Stimulated activated CD4-positive, alpha-beta T cell treated with anti-CD3 and anti-CD28 coated beads, Interleukin-2, amount 100 ng/mL, for 24 hours (primary cell): ENCODE data around the gene CPNE6.
"Not testable (repeated sequence)": the region's sequence is repeated elsewhere in the genome, so short reads cannot be mapped to it uniquely, and the experiment has no call there.

Source experiments
- DNase-seq, 2 donors: peaks; one replicate each; pipeline ENCODE4 v3.0.0-alpha.2; 2020

The CPNE6 gene

GRCh38 chr14:24071144-24071697, at the start of gene CPNE6:
Gene CPNE6 (plus strand): TSS chr14:24071562. CDS start chr14:24072937, 1,375 bp downstream.
- peak; percentile 43 to 60 for DNase-seq

GRCh38 chr14:24024939-24025418, 46.4 kb upstream of the CPNE6 start:
- not testable (repeated sequence) for DNase-seq

GRCh38 chr14:24029687-24030086, 41.7 kb upstream of the CPNE6 start:
- DNase-seq, result not testable (repeated sequence)

- DNase-seq, result not testable (repeated sequence)
These were observed 40.0 kb upstream of the CPNE6 start for GRCh38 chr14:24031331-24031730.

GRCh38 chr14:24032727-24033418, 38.5 kb upstream of the CPNE6 start:
- no peak for DNase-seq

- not testable (repeated sequence) for DNase-seq
These were observed 35.6 kb upstream of the CPNE6 start for GRCh38 chr14:24035769-24036168.

- peak; percentile 67 to 71 for DNase-seq
These were observed 35.0 kb upstream of the CPNE6 start for GRCh38 chr14:24036169-24036962.

GRCh38 chr14:24036963-24037657, 34.3 kb upstream of the CPNE6 start:
- DNase-seq, result not testable (repeated sequence)

GRCh38 chr14:24037658-24038037, 33.7 kb upstream of the CPNE6 start:
- DNase-seq, result no peak

- DNase-seq, result no peak
These were observed 32.7 kb upstream of the CPNE6 start for GRCh38 chr14:24038686-24039085.

GRCh38 chr14:24040692-24041091, 30.7 kb upstream of the CPNE6 start:
- no peak for DNase-seq

GRCh38 chr14:24042746-24043145, 28.6 kb upstream of the CPNE6 start:
- DNase-seq, result no peak

GRCh38 chr14:24049002-24049401, 22.4 kb upstream of the CPNE6 start:
- DNase-seq, result not testable (repeated sequence)

- not testable (repeated sequence) for DNase-seq
These were observed 20.6 kb upstream of the CPNE6 start for GRCh38 chr14:24050753-24051152.

- no peak for DNase-seq
These were observed 20.1 kb upstream of the CPNE6 start for GRCh38 chr14:24051176-24051788.

GRCh38 chr14:24051789-24052655, 19.3 kb upstream of the CPNE6 start, which contains the start of gene CARMIL3:
Gene CARMIL3 (plus strand): TSS chr14:24052009. CDS start chr14:24052154, 145 bp downstream.
- DNase-seq, result peak; percentile 62 to 69

- peak; percentile 59 to 79 for DNase-seq
These were observed 18.5 kb upstream of the CPNE6 start for GRCh38 chr14:24052656-24053547.

- no peak for DNase-seq
These were observed 17.6 kb upstream of the CPNE6 start for GRCh38 chr14:24053548-24054323.

GRCh38 chr14:24054324-24054641, 17.1 kb upstream of the CPNE6 start:
- DNase-seq, result no peak

- no peak for DNase-seq
These were observed 16.7 kb upstream of the CPNE6 start for GRCh38 chr14:24054646-24055045.
